GM12878 (cell line): ENCODE measurements around the gene ITGB5. TPM values are rescaled to one million over a fixed set of nuclear protein-coding genes. Genes with fewer than 3 reads are reported as not detected.

ENCODE experiments used
- ATAC-seq: fragments of 200-7000 bp; cut with Tn5 transposase; 3 replicates; pipeline ENCODE4 v1.9.1; 2020; ENCODE audit warnings: mild to moderate bottlenecking, moderate library complexity
- BruUV-seq: library from RNA; stranded (reverse); fragments of 400-500 nt; replicated peaks from 2 replicates; lab custom pipeline; 2021; lab: Mats Ljungman, UMichigan
- CTCF ChIA-PET: fragments of 300-600 bp; sonication (Branson Sonifier 250); formaldehyde crosslinking; extraction: SDS; loops from one replicate; lab custom pipeline; 2021; ENCODE audit warnings: inconsistent platforms; lab: Yijun Ruan, JAX
- POLR2A ChIA-PET: fragments of 350-600 bp; formaldehyde crosslinking; extraction: SDS; loops from one replicate; lab custom pipeline; 2021; ENCODE audit warnings: inconsistent platforms; lab: Charles Lee
- RAD21 ChIA-PET: fragments of 300-600 bp; sonication (Branson Sonifier 250); formaldehyde crosslinking; loops from one replicate; lab custom pipeline; 2023; ENCODE audit warnings: antibody characterized with exemption; ENCODE audit not compliant: unreplicated experiment; lab: Charles Lee
- SMC1A ChIA-PET: fragments of 300-600 bp; sonication (Branson Sonifier 250); formaldehyde crosslinking; loops from one replicate; lab custom pipeline; 2023; ENCODE audit not compliant: unreplicated experiment, uncharacterized antibody; lab: Charles Lee
- DNase-seq: peaks from one replicate; pipeline ENCODE4 v3.0.0-alpha.2; 2011; ENCODE audit warnings: low read depth, low spot score
- FAIRE-seq: peaks from 3 replicates; lab custom pipeline; 2011; peaks lifted over from hg19 to GRCh38; lab: Jason Lieb, UNC
- H2AFZ ChIP-seq: 2 replicates; pipeline ENCODE4 v1.6.0; 2011; ENCODE audit warnings: low read depth, low read length, control low read depth; ENCODE audit not compliant: control insufficient read depth
- H3K27ac ChIP-seq: 2 replicates; pipeline ENCODE4 v1.5.1; 2011; ENCODE audit warnings: control low read depth; ENCODE audit not compliant: control insufficient read depth, insufficient read depth
- H3K27me3 ChIP-seq, 2 experiments: replicated peaks in 1 of 2; 2 replicates each; pipeline versions ENCODE4 v1.6.0 to v1.6.1; 2011; ENCODE audit warnings: low read length in 1 of 2; ENCODE audit not compliant: control insufficient read depth in 2 of 2, insufficient read depth in 2 of 2
- H3K36me3 ChIP-seq, 2 experiments: 2 replicates each; pipeline ENCODE4 v1.5.1; 2011; ENCODE audit warnings: low read length in 1 of 2; ENCODE audit not compliant: control insufficient read depth in 2 of 2, insufficient read depth in 2 of 2
- H3K4me1 ChIP-seq: 2 replicates; pipeline ENCODE4 v1.6.1; 2011; ENCODE audit warnings: mild to moderate bottlenecking, low read length, moderate library complexity, mixed read lengths; ENCODE audit not compliant: control insufficient read depth, insufficient read depth
- H3K4me2 ChIP-seq: 2 replicates; pipeline ENCODE4 v1.6.0; 2011; ENCODE audit warnings: control low read depth; ENCODE audit not compliant: control insufficient read depth, insufficient read depth
- H3K4me3 ChIP-seq: fragments of 200-600 bp; sonication (generic); 2 replicates; pipeline ENCODE4 v1.5.1; 2016
- H3K79me2 ChIP-seq: 2 replicates; pipeline ENCODE4 v1.6.0; 2011; ENCODE audit warnings: low read length; ENCODE audit not compliant: control insufficient read depth, insufficient read depth
- H3K9ac ChIP-seq: 2 replicates; pipeline ENCODE4 v1.8.0; 2011; ENCODE audit warnings: low read length, control low read depth, mixed read lengths; ENCODE audit not compliant: control insufficient read depth, insufficient read depth
- H3K9me3 ChIP-seq: replicated peaks from 3 replicates; pipeline ENCODE4 v1.5.1; 2011; ENCODE audit warnings: mild to moderate bottlenecking, low read length; ENCODE audit not compliant: control insufficient read depth, insufficient read depth
- H4K20me1 ChIP-seq: 2 replicates; pipeline ENCODE4 v1.6.0; 2011; ENCODE audit not compliant: control insufficient read depth, insufficient read depth
- CREM ChIP-seq: IDR thresholded peaks from 2 replicates; pipeline ENCODE4 v1.6.1; 2014; ENCODE audit warnings: antibody characterized with exemption, low read depth
- FOXK2 ChIP-seq: fragments of 450-650 bp; IDR thresholded peaks from 2 replicates; pipeline ENCODE4 v1.6.1; 2017; ENCODE audit warnings: mild to moderate bottlenecking, moderate library complexity
- IKZF1 ChIP-seq: fragments of 450-650 bp; conservative IDR thresholded peaks from 2 replicates; pipeline ENCODE4 v1.6.1; 2017; ENCODE audit warnings: antibody characterized with exemption, mild to moderate bottlenecking
- IKZF2 ChIP-seq, 2 experiments: fragments of 450-650 bp; IDR thresholded peaks; 2 replicates each; pipeline ENCODE4 v1.6.1; 2017; ENCODE audit warnings: mild to moderate bottlenecking in 2 of 2, moderate library complexity in 2 of 2
- REST ChIP-seq: IDR thresholded peaks from 2 replicates; pipeline ENCODE4 v1.6.1; 2012; ENCODE audit warnings: mild to moderate bottlenecking, low read depth, low read length
- ZNF622 ChIP-seq: fragments of 450-650 bp; IDR thresholded peaks from 2 replicates; pipeline ENCODE4 v1.6.1; 2017; ENCODE audit warnings: mild to moderate bottlenecking, inconsistent platforms
- WGBS: methylation state at CpG from one replicate; pipeline ENCODE4 v1.1.6; 2016; ENCODE audit warnings: low lambda C conversion rate; ENCODE audit not compliant: insufficient replicate concordance, insufficient coverage; ENCODE audit errors: missing lambda C conversion rate; 5-methylcytosine and 5-hydroxymethylcytosine counted together
- in situ Hi-C: fragments of 300-500 bp; cut with MboI; formaldehyde crosslinking; loops from 9 replicates; pipeline ENCODE4 v1.14.3; 2018; ENCODE audit warnings: mixed read lengths
- intact Hi-C: fragments of 100-400 bp; cut with micrococcal nuclease; formaldehyde crosslinking; loops from one replicate; pipeline ENCODE4 v1.14.2; 2022; ENCODE audit not compliant: unreplicated experiment
- polyA plus RNA-seq, 11 experiments: library from polyadenylated mRNA; depleted of rRNA in 4 of 11; unstranded in 6 of 11; stranded (reverse) in 5 of 11; fragments of >200 nt; fragmentation: Nextera tagmentation in 4 of 11; fragmentation: Illumina TruSeq in 1 of 11; extraction: Ambion mirVana in 4 of 11; extraction: Trizol in 1 of 11; gene quantifications; 1 replicate in 1 of 11; 2 replicates in 10 of 11; pipeline versions ENCODE4 v1.2.1 to v1.2.3, GENCODE V29; 2011 to 2016; ENCODE audit warnings: inconsistent platforms in 2 of 11, missing spikeins in 2 of 11, low read depth in 1 of 11
- total RNA-seq, 4 experiments: library from RNA; depleted of rRNA in 3 of 4; stranded (reverse); fragments of >200 nt in 3 of 4; fragmentation: Illumina TruSeq in 1 of 4; extraction: Trizol in 1 of 4; gene quantifications; 2 replicates each; pipeline versions ENCODE4 v1.2.1 to v1.2.3, GENCODE V29; 2013 to 2021
- TF ChIP-seq, protein P1 (sequence below): fragments of 450-650 bp; IDR thresholded peaks from 2 replicates; pipeline ENCODE4 v1.6.1; 2017; ENCODE audit warnings: mild to moderate bottlenecking, moderate library complexity

ITGB5 gene
- total and polyA plus RNA-seq, 10 of the 15 experiments (the other 5 are each of a cell fraction or from before 2014, with no cell fraction given), result 0.05 to 10.0 (median 0.83) TPM; not detected in 2

- ChIA-PET SMC1A (no interaction called here), RAD21 (no interaction called here), CTCF (no interaction called here), POLR2A (no interaction called here)
- no peak for FAIRE-seq
- Histone ChIP-seq H3K9me3 (no peaks in the 10 kb centered on the region; the same call in 2 of the 3 replicates), H4K20me1 (no peaks in the 10 kb centered on the region), H3K27me3 (no peaks in the 10 kb centered on the region), H3K4me3 (no peak overlapping the region), H3K36me3 (no peaks in the 10 kb centered on the region), H3K79me2 (no peaks in the 10 kb centered on the region), H3K4me2 (no peak overlapping the region), H3K9ac (no peak overlapping the region), H3K4me1 (peaks cover 26% of the 10 kb centered on the region)
- in situ Hi-C loops, result no loop called here
- intact Hi-C loops, result loop anchor here (2.0 kb wide), 1 partner anchor 53 kb away; the partner anchor contains the start of gene ITGB5
- WGBS, result 80% methylated on average over 4 of the region's 4 CpGs
- BruUV-seq, result no TSS peak
- DNase-seq, result no peak
- no peak for ATAC-seq
- TF ChIP-seq IKZF1 (peak; percentile 23; the same call in 1 of the 2 replicates), IKZF2 (IDR thresholded peaks at IDR 0.05) (peak; percentile 21 to 52; a peak in 1 of 4 replicates), FOXK2 (no peak)
- TF ChIP-seq, all 136 proteins: peak for 2
- Histone ChIP-seq H2AFZ (no peak overlapping the region), H3K27ac (no peak overlapping the region)
These were observed 53.3 kb downstream of the ITGB5 start for GRCh38 chr3:124833710-124834332.

DNA sequence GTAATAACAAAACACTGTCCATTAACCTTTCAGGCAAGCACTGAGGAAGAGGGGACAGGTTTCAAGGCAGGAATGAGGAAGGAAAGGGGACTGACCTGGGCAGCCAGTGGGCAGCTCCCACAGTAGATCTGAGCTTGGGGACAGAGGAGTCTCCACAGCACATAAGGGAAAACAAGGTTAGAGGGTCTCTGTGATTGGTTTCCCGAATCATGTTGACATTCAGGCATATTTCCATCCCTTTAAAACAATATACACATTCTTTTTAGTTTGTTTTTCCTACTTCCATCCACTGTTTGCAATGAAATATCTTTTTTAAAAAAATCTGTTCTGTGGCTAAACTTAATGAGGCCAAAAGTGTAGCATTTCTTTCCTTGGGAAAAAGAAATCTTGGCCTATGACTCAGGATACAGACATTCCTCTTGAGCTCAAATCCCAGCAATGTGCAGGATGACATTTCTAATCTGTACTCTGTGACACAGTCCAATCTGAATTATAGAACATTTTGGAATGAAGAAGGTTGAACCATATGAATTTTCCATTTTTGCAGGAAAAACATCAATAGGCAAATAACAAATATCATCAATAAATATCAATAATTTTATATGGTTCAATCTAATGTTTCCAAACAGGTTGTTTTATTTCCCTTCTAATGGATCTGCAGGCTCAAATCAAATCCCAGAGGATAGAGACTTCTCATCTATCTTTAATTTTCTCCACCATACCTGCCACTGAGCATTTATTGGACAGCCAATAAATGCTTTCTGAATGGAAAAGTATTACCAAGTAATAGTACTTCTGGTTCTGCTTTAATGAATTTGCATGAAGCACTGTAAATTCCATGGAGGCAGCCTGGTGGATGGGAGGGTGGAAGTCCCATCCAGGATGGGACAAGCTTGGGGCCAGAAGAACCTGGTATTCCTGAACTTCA is 54.1 kb downstream of the ITGB5 start:
- Histone ChIP-seq H3K4me1 (peaks cover 26% of the 10 kb centered on the region), H3K9me3 (no peaks in the 10 kb centered on the region; the same call in 2 of the 3 replicates), H3K36me3 (no peaks in the 10 kb centered on the region), H3K27me3 (no peaks in the 10 kb centered on the region), H3K9ac (no peak overlapping the region), H4K20me1 (no peaks in the 10 kb centered on the region), H3K27ac (no peak overlapping the region), H3K79me2 (no peaks in the 10 kb centered on the region), H3K4me3 (no peak overlapping the region), H3K4me2 (no peak overlapping the region), H2AFZ (no peak overlapping the region)
- no peak for DNase-seq
- CTCF ChIA-PET, result interaction anchor here (0.9 kb wide), 1 partner anchor 65 kb away, joined by 3 read pairs; no protein-coding TSS in a partner anchor
- intact Hi-C loops, result no loop called here
- FAIRE-seq, result no peak
- ATAC-seq, result no peak
- 95% methylated on average over 1 of the region's 1 CpG for WGBS
- SMC1A ChIA-PET, result no interaction called here
- POLR2A ChIA-PET, result no interaction called here
- RAD21 ChIA-PET, result no interaction called here
- BruUV-seq, result no TSS peak
- in situ Hi-C loops, result no loop called here
- TF ChIP-seq, protein P1, sequence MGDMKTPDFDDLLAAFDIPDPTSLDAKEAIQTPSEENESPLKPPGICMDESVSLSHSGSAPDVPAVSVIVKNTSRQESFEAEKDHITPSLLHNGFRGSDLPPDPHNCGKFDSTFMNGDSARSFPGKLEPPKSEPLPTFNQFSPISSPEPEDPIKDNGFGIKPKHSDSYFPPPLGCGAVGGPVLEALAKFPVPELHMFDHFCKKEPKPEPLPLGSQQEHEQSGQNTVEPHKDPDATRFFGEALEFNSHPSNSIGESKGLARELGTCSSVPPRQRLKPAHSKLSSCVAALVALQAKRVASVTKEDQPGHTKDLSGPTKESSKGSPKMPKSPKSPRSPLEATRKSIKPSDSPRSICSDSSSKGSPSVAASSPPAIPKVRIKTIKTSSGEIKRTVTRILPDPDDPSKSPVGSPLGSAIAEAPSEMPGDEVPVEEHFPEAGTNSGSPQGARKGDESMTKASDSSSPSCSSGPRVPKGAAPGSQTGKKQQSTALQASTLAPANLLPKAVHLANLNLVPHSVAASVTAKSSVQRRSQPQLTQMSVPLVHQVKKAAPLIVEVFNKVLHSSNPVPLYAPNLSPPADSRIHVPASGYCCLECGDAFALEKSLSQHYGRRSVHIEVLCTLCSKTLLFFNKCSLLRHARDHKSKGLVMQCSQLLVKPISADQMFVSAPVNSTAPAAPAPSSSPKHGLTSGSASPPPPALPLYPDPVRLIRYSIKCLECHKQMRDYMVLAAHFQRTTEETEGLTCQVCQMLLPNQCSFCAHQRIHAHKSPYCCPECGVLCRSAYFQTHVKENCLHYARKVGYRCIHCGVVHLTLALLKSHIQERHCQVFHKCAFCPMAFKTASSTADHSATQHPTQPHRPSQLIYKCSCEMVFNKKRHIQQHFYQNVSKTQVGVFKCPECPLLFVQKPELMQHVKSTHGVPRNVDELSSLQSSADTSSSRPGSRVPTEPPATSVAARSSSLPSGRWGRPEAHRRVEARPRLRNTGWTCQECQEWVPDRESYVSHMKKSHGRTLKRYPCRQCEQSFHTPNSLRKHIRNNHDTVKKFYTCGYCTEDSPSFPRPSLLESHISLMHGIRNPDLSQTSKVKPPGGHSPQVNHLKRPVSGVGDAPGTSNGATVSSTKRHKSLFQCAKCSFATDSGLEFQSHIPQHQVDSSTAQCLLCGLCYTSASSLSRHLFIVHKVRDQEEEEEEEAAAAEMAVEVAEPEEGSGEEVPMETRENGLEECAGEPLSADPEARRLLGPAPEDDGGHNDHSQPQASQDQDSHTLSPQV, result no peak
- TF ChIP-seq REST (no peak), CREM (no peak), ZNF622 (no peak)
